HepG2 (cell line): ENCODE measurements around the gene FANCD2. TPM values are rescaled to one million over a fixed set of nuclear protein-coding genes. Genes with fewer than 3 reads are reported as not detected.

Experiments
- ATAC-seq: fragments of 200-7000 bp; cut with Tn5 transposase; 3 replicates; pipeline ENCODE4 v1.9.1; 2020; ENCODE audit warnings: mild to moderate bottlenecking, moderate library complexity
- BruUV-seq: library from RNA; stranded (reverse); fragments of 400-500 nt; replicated peaks from 2 replicates; lab custom pipeline; 2021; lab: Mats Ljungman, UMichigan
- CTCF ChIA-PET: fragments of 300-600 bp; formaldehyde crosslinking; extraction: SDS; loops from one replicate; lab custom pipeline; 2021; ENCODE audit warnings: low total read pairs, inconsistent platforms, low intra/inter-chr PET ratio; lab: Yijun Ruan, JAX
- POLR2A ChIA-PET: fragments of 350-600 bp; sonication (Branson Sonifier 250); formaldehyde crosslinking; loops from one replicate; lab custom pipeline; 2020; ENCODE audit warnings: antibody characterized with exemption, inconsistent platforms; lab: Yijun Ruan, JAX
- DNase-seq: peaks from one replicate; pipeline ENCODE4 v3.0.0-alpha.2; 2015; ENCODE audit warnings: low spot score
- FAIRE-seq: peaks from 3 replicates; lab custom pipeline; 2011; peaks lifted over from hg19 to GRCh38; lab: Jason Lieb, UNC
- H2AFZ ChIP-seq: one replicate; pipeline ENCODE4 v1.6.1; 2011; ENCODE audit warnings: low read length, inconsistent platforms
- H3K27ac ChIP-seq: fragments of 300-600 bp; 3 replicates; pipeline ENCODE4 v1.8.0; 2011; ENCODE audit warnings: mixed run types, mild to moderate bottlenecking, mixed read lengths, low read length, inconsistent platforms; ENCODE audit not compliant: insufficient read depth; ENCODE audit errors: extremely low read length
- H3K27me3 ChIP-seq, 2 experiments: fragments of 200-600 bp in 1 of 2; 2 replicates in 1 of 2; 3 replicates in 1 of 2; pipeline versions ENCODE4 v1.6.0 to v1.8.0; 2011; ENCODE audit warnings: low read length in 2 of 2, mild to moderate bottlenecking in 2 of 2, moderate library complexity in 2 of 2, inconsistent platforms in 1 of 2; ENCODE audit not compliant: insufficient read depth in 2 of 2, control insufficient read depth in 1 of 2
- H3K36me3 ChIP-seq, 2 experiments: fragments of 200-600 bp in 1 of 2; replicated peaks in 1 of 2; 2 replicates in 1 of 2; 3 replicates in 1 of 2; pipeline versions ENCODE4 v1.5.1 to v1.8.0; 2011; ENCODE audit warnings: low read length in 2 of 2, inconsistent platforms in 1 of 2; ENCODE audit not compliant: insufficient read depth in 2 of 2, control insufficient read depth in 1 of 2
- H3K4me1 ChIP-seq: 2 replicates; pipeline ENCODE4 v1.5.1; 2012; ENCODE audit warnings: low read length, inconsistent platforms; ENCODE audit not compliant: insufficient read depth
- H3K4me2 ChIP-seq: 2 replicates; pipeline ENCODE4 v1.6.0; 2011; ENCODE audit warnings: low read depth, low read length, inconsistent platforms
- H3K4me3 ChIP-seq, 3 experiments: fragments of 200-600 bp in 1 of 3; sonication (generic), shearing (Covaris generic) in 1 of 3; replicated peaks in 1 of 3; 2 replicates each; pipeline ENCODE4 v1.5.1; 2011 to 2016; ENCODE audit warnings: low read length in 3 of 3, inconsistent platforms in 2 of 3, low read depth in 2 of 3, mild to moderate bottlenecking in 2 of 3, control low read depth in 1 of 3, mixed read lengths in 1 of 3; ENCODE audit not compliant: insufficient read depth in 1 of 3
- H3K79me2 ChIP-seq: one replicate; pipeline ENCODE4 v1.6.1; 2011; ENCODE audit warnings: low read length, inconsistent platforms; ENCODE audit not compliant: insufficient read depth
- H3K9ac ChIP-seq: 2 replicates; pipeline ENCODE4 v1.6.0; 2011; ENCODE audit warnings: mild to moderate bottlenecking, low read depth, low read length, inconsistent platforms; ENCODE audit not compliant: insufficient read depth
- H3K9me3 ChIP-seq: 2 replicates; pipeline ENCODE4 v1.5.1; 2012; ENCODE audit warnings: mild to moderate bottlenecking, low read length
- H4K20me1 ChIP-seq: 2 replicates; pipeline ENCODE4 v1.6.0; 2011; ENCODE audit warnings: inconsistent platforms, mild to moderate bottlenecking, low read length, moderate library complexity; ENCODE audit not compliant: insufficient read depth
- KLF15 ChIP-seq: sonication (generic); formaldehyde crosslinking; IDR thresholded peaks from 2 replicates; pipeline ENCODE4 v1.8.1; 2023; ENCODE audit warnings: borderline replicate concordance, mild to moderate bottlenecking, inconsistent platforms, missing genetic modification reagents, mixed read lengths
- MYNN ChIP-seq: sonication (generic); formaldehyde crosslinking; IDR thresholded peaks from 2 replicates; pipeline ENCODE4 v1.4.0; 2020; ENCODE audit warnings: mild to moderate bottlenecking, low read depth, missing genetic modification reagents
- PATZ1 ChIP-seq: sonication (generic); formaldehyde crosslinking; IDR thresholded peaks from 2 replicates; pipeline ENCODE4 v1.4.0; 2020; ENCODE audit warnings: missing genetic modification reagents
- PITX1 ChIP-seq: sonication (generic); formaldehyde crosslinking; IDR thresholded peaks from 2 replicates; pipeline ENCODE4 v1.5.1; 2020; ENCODE audit warnings: mild to moderate bottlenecking, missing genetic modification reagents
- PRDM10 ChIP-seq: sonication (generic); formaldehyde crosslinking; IDR thresholded peaks from 2 replicates; pipeline ENCODE4 v1.4.0; 2020; ENCODE audit warnings: low read depth, missing genetic modification reagents
- SMAD3 ChIP-seq: sonication (generic); formaldehyde crosslinking; IDR thresholded peaks from 2 replicates; pipeline ENCODE4 v1.4.0; 2020; ENCODE audit warnings: missing genetic modification reagents
- TGIF2 ChIP-seq: IDR thresholded peaks from 2 replicates; pipeline ENCODE4 v1.6.1; 2016; ENCODE audit warnings: control low read depth, missing compliant biosample characterization
- ZNF234 ChIP-seq: sonication (generic); formaldehyde crosslinking; conservative IDR thresholded peaks from 2 replicates; pipeline ENCODE4 v1.5.1; 2020; ENCODE audit warnings: mild to moderate bottlenecking, missing genetic modification reagents
- ZNF260 ChIP-seq: sonication (generic); formaldehyde crosslinking; IDR thresholded peaks from 2 replicates; pipeline ENCODE4 v1.4.0; 2020; ENCODE audit warnings: missing genetic modification reagents, low read depth, mild to moderate bottlenecking, borderline replicate concordance
- ZNF407 ChIP-seq: sonication (generic); formaldehyde crosslinking; IDR thresholded peaks from one replicate; pipeline ENCODE4 v1.5.1; 2020; ENCODE audit warnings: mild to moderate bottlenecking, missing genetic modification reagents; ENCODE audit errors: not compliant biosample characterization
- ZNF678 ChIP-seq: sonication (generic); formaldehyde crosslinking; IDR thresholded peaks from 2 replicates; pipeline ENCODE4 v1.4.0; 2020; ENCODE audit warnings: mild to moderate bottlenecking, missing genetic modification reagents
- WGBS: methylation state at CpG from one replicate; pipeline ENCODE4 v1.1.6; 2017; ENCODE audit warnings: low lambda C conversion rate; 5-methylcytosine and 5-hydroxymethylcytosine counted together
- in situ Hi-C: cut with HindIII; loops from 2 replicates; pipeline ENCODE4 v1.10.0; 2017; ENCODE audit warnings: low pct_unique_long_range_greater_than_20kb; ENCODE audit not compliant: extremely low pct_ligation_motif_present
- intact Hi-C: fragments of 100-400 bp; cut with micrococcal nuclease; formaldehyde crosslinking; loops from one replicate; pipeline ENCODE4 v1.10.0; 2022; ENCODE audit not compliant: unreplicated experiment
- polyA plus RNA-seq, 8 experiments: library from polyadenylated mRNA; depleted of rRNA in 3 of 8; stranded (reverse) in 7 of 8; unstranded in 1 of 8; fragments of >200 nt; fragmentation: Illumina TruSeq in 4 of 8; extraction: Trizol in 4 of 8; gene quantifications; 2 replicates each; pipeline versions ENCODE4 v1.2.1 to v1.2.3, GENCODE V29; 2011 to 2016; ENCODE audit warnings: low read depth in 4 of 8, missing spikeins in 1 of 8, mixed read lengths in 1 of 8; ENCODE audit not compliant: insufficient read depth in 1 of 8
- total RNA-seq, 5 experiments: library from RNA; depleted of rRNA; stranded (reverse); fragments of >200 nt; fragmentation: Illumina TruSeq; extraction: Trizol; gene quantifications; 2 replicates each; pipeline ENCODE4 v1.2.3, GENCODE V29; 2016; ENCODE audit warnings: low read depth in 1 of 5

The FANCD2 gene
- total and polyA plus RNA-seq, 2 of the 13 experiments (the other 11 are each of a cell fraction or from before 2014, with no cell fraction given) = 10.1 to 42.0 TPM

- intact Hi-C loops = no loop called here
- CTCF ChIA-PET = no interaction called here
- TF ChIP-seq SMAD3 = no peak
- no peak for TF ChIP-seq PRDM10
- TF ChIP-seq TGIF2 (CRISPR knock-in tag) = no peak
- no peak for TF ChIP-seq PITX1
- TF ChIP-seq ZNF260 (CRISPR knock-in tag) = no peak
- TF ChIP-seq KLF15 = no peak
- TF ChIP-seq PATZ1 (CRISPR knock-in tag) = no peak
- no peak for TF ChIP-seq ZNF678 (CRISPR knock-in tag)
- TF ChIP-seq MYNN (CRISPR knock-in tag) = no peak
- no peak for TF ChIP-seq ZNF234
- no peak for TF ChIP-seq ZNF407 (CRISPR knock-in tag)
Observed at GRCh38 chr3:10055097-10055496, 28.9 kb downstream of the FANCD2 start.

More at GRCh38 chr3:10055097-10055496, 28.9 kb downstream of the FANCD2 start:
- in situ Hi-C loops = no loop called here
- H4K20me1 ChIP-seq = no peaks in the 10 kb centered on the region
- no peak overlapping the region for H3K4me2 ChIP-seq
- no TSS peak for BruUV-seq
- H3K9me3 ChIP-seq = no peaks in the 10 kb centered on the region
- no peak overlapping the region for H3K4me3 ChIP-seq
- ATAC-seq (no peak), DNase-seq (no peak), FAIRE-seq (no peak)
- 98% methylated on average over 4 of the region's 4 CpGs for WGBS
- no peaks in the 10 kb centered on the region for H3K4me1 ChIP-seq
- no peaks in the 10 kb centered on the region for H3K79me2 ChIP-seq
- peaks cover 0 to 5% of the 10 kb centered on the region in 2 experiments; a peak in 1 of 5 replicates for H3K36me3 ChIP-seq
- no peak overlapping the region for H2AFZ ChIP-seq
- no peak overlapping the region for H3K9ac ChIP-seq
- no peaks in the 10 kb centered on the region for H3K27me3 ChIP-seq
- no peak overlapping the region for H3K27ac ChIP-seq
- POLR2A ChIA-PET = no interaction called here
